Keratinocyte (primary cell): Measurements from ENCODE around the gene PDE9A. TPM values are rescaled to one million over a fixed set of nuclear protein-coding genes. Genes with fewer than 3 reads are reported as not detected.

Experiments used
- DNase-seq: peaks from one replicate; pipeline ENCODE4 v3.0.0-alpha.2; 2011; ENCODE audit warnings: low read depth, missing footprints, low spot score
- FAIRE-seq: peaks from 2 replicates; lab custom pipeline; 2011; peaks lifted over from hg19 to GRCh38; lab: Jason Lieb, UNC
- H2AFZ ChIP-seq: 2 replicates; pipeline ENCODE4 v1.6.0; 2012; ENCODE audit warnings: low read length, control low read depth, inconsistent platforms; ENCODE audit not compliant: control insufficient read depth
- H3K27ac ChIP-seq: 2 replicates; pipeline ENCODE4 v1.5.1; 2011; ENCODE audit warnings: low read length; ENCODE audit not compliant: control insufficient read depth, insufficient read depth
- H3K27me3 ChIP-seq: 3 replicates; pipeline ENCODE4 v1.6.0; 2011; ENCODE audit warnings: low read length; ENCODE audit not compliant: control insufficient read depth, insufficient read depth; ENCODE audit errors: extremely low read depth
- H3K36me3 ChIP-seq, 2 experiments: 2 replicates in 1 of 2; 3 replicates in 1 of 2; pipeline ENCODE4 v1.5.1; 2011; ENCODE audit warnings: low read length in 2 of 2, mild to moderate bottlenecking in 1 of 2; ENCODE audit not compliant: control insufficient read depth in 2 of 2, insufficient read depth in 2 of 2; ENCODE audit errors: extremely low read depth in 1 of 2
- H3K4me1 ChIP-seq: 3 replicates; pipeline ENCODE4 v1.5.1; 2011; ENCODE audit warnings: low read length; ENCODE audit not compliant: control insufficient read depth, insufficient read depth; ENCODE audit errors: extremely low read depth
- H3K4me2 ChIP-seq: 3 replicates; pipeline ENCODE4 v1.6.0; 2011; ENCODE audit warnings: low read depth, low read length; ENCODE audit not compliant: control insufficient read depth, insufficient read depth; ENCODE audit errors: extremely low read depth
- H3K4me3 ChIP-seq, 3 experiments: fragments of 200-600 bp in 1 of 3; sonication (generic) in 1 of 3; 2 replicates in 2 of 3; 3 replicates in 1 of 3; pipeline ENCODE4 v1.5.1; 2011 to 2016; ENCODE audit warnings: low read length in 3 of 3, mild to moderate bottlenecking in 3 of 3, control low read depth in 2 of 3, inconsistent platforms in 1 of 3, low read depth in 1 of 3, mixed read lengths in 1 of 3, mixed run types in 1 of 3, moderate library complexity in 1 of 3; ENCODE audit not compliant: control insufficient read depth in 2 of 3, insufficient read depth in 2 of 3; ENCODE audit errors: extremely low read depth in 1 of 3
- H3K79me2 ChIP-seq: 2 replicates; pipeline ENCODE4 v1.6.0; 2012; ENCODE audit warnings: low read length; ENCODE audit not compliant: control insufficient read depth, insufficient read depth
- H3K9ac ChIP-seq: 3 replicates; pipeline ENCODE4 v1.6.0; 2011; ENCODE audit warnings: low read length; ENCODE audit not compliant: control insufficient read depth, insufficient read depth; ENCODE audit errors: extremely low read depth
- H3K9me1 ChIP-seq: 3 replicates; pipeline ENCODE4 v1.6.0; 2011; ENCODE audit warnings: low read length; ENCODE audit not compliant: control insufficient read depth, insufficient read depth; ENCODE audit errors: extremely low read depth
- H3K9me3 ChIP-seq: 2 replicates; pipeline ENCODE4 v1.5.1; 2012; ENCODE audit warnings: low read depth, low read length; ENCODE audit not compliant: control insufficient read depth
- H4K20me1 ChIP-seq: 3 replicates; pipeline ENCODE4 v1.6.0; 2011; ENCODE audit warnings: low read length; ENCODE audit not compliant: control insufficient read depth, insufficient read depth; ENCODE audit errors: extremely low read depth
- CTCF ChIP-seq, 3 experiments: IDR thresholded peaks in 1 of 3; conservative IDR thresholded peaks in 1 of 3; optimal IDR thresholded peaks in 1 of 3; 2 replicates in 2 of 3; 3 replicates in 1 of 3; pipeline versions ENCODE3 to v1.5.1; 2011; ENCODE audit warnings: low read length in 3 of 3, mild to moderate bottlenecking in 3 of 3, moderate library complexity in 2 of 3, control low read depth in 1 of 3, inconsistent platforms in 1 of 3; ENCODE audit not compliant: insufficient read depth in 2 of 3; ENCODE audit errors: extremely low read depth in 1 of 3
- EZH2 ChIP-seq: IDR thresholded peaks from one replicate; pipeline ENCODE4 v1.6.1; 2012; ENCODE audit warnings: inconsistent platforms, mild to moderate bottlenecking, low read length, moderate library complexity
- dilution Hi-C: fragments of 300-500 bp; cut with MboI; formaldehyde crosslinking; loops from one replicate; pipeline ENCODE4 v1.7.0; 2020; ENCODE audit warnings: low sequenced_read_pairs; ENCODE audit not compliant: extremely low pct_ligation_motif_present
- polyA plus RNA-seq, 5 experiments: library from polyadenylated mRNA; depleted of rRNA in 3 of 5; stranded (reverse) in 3 of 5; stranded (forward) in 1 of 5; unstranded in 1 of 5; fragments of >200 nt; gene quantifications; 1 replicate in 1 of 5; 2 replicates in 3 of 5; 3 replicates in 1 of 5; pipeline versions ENCODE4 v1.2.1 to v1.2.3, GENCODE V29; 2011 to 2012; ENCODE audit warnings: missing spikeins in 2 of 5, low read depth in 1 of 5, low replicate concordance in 1 of 5

Gene PDE9A
- polyA plus RNA-seq, 1 donor (not counting 4 experiments of a cell fraction or from before 2014, with no cell fraction given), result 0.13 TPM

- no peaks in the 10 kb centered on the region for H3K9me1 ChIP-seq
- H3K4me3 ChIP-seq, result no peak overlapping the region
- no peaks in the 10 kb centered on the region for H3K4me1 ChIP-seq
- TF ChIP-seq CTCF (optimal IDR thresholded peaks at IDR 0.05 in 1 of 3, IDR thresholded peaks at IDR 0.05 in 1 of 3, conservative IDR thresholded peaks at IDR 0.05 in 1 of 3; ENCODE audit: extremely low read depth in 1 of 3, insufficient read depth in 2 of 3, low read length in 3 of 3) (no peak), EZH2 (no peak)
- no peaks in the 10 kb centered on the region for H3K36me3 ChIP-seq
- H4K20me1 ChIP-seq, result no peaks in the 10 kb centered on the region
- H3K27me3 ChIP-seq, result peaks cover 5% of the 10 kb centered on the region
- no peak overlapping the region for H3K27ac ChIP-seq
- no peaks in the 10 kb centered on the region for H3K79me2 ChIP-seq
- no peaks in the 10 kb centered on the region for H3K9me3 ChIP-seq
- dilution Hi-C loops, result loop anchor here (10.0 kb wide), 1 partner anchor 225 kb away; no protein-coding TSS in a partner anchor
- FAIRE-seq, result no peak
- H3K4me2 ChIP-seq, result no peak overlapping the region
- H2AFZ ChIP-seq, result no peak overlapping the region
- no peak for DNase-seq
- H3K9ac ChIP-seq, result no peak overlapping the region
Observed at GRCh38 chr21:42819861-42820615, 166.6 kb downstream of the PDE9A start.

GRCh38 chr21:42820616-42821465 lies 167.4 kb downstream of the PDE9A start:
- H3K27ac ChIP-seq, result no peak overlapping the region
- H2AFZ ChIP-seq, result no peak overlapping the region
- dilution Hi-C loops, result no loop called here
- peaks cover 5% of the 10 kb centered on the region for H3K27me3 ChIP-seq
- no peaks in the 10 kb centered on the region for H3K9me3 ChIP-seq
- no peak overlapping the region for H3K4me2 ChIP-seq
- FAIRE-seq, result no peak
- no peaks in the 10 kb centered on the region for H3K79me2 ChIP-seq
- no peak overlapping the region for H3K4me3 ChIP-seq
- no peaks in the 10 kb centered on the region for H4K20me1 ChIP-seq
- no peak for DNase-seq
- H3K36me3 ChIP-seq, result no peaks in the 10 kb centered on the region
- TF ChIP-seq EZH2 (no peak), CTCF (optimal IDR thresholded peaks at IDR 0.05 in 1 of 3, IDR thresholded peaks at IDR 0.05 in 1 of 3, conservative IDR thresholded peaks at IDR 0.05 in 1 of 3; ENCODE audit: extremely low read depth in 1 of 3, insufficient read depth in 2 of 3, low read length in 3 of 3) (no peak)
- no peaks in the 10 kb centered on the region for H3K9me1 ChIP-seq
- no peak overlapping the region for H3K9ac ChIP-seq
- H3K4me1 ChIP-seq, result no peaks in the 10 kb centered on the region

Other genes starting within 250 kb of the PDE9A start
- gene UBASH3A, start 249.7 kb upstream of the PDE9A start, polyA plus RNA-seq, result not detected in 3 replicates
- gene RSPH1, start 157.4 kb upstream of the PDE9A start, polyA plus RNA-seq, result 0.50 to 0.84 TPM (median 0.50 TPM) in 3 replicates
- gene SLC37A1, start 139.8 kb upstream of the PDE9A start, polyA plus RNA-seq, result 2.7 to 4.2 TPM (median 4.1 TPM) in 3 replicates
- 13.3 to 22.4 TPM (median 14.9 TPM) in 3 replicates for gene WDR4, start 225.9 kb downstream of the PDE9A start, polyA plus RNA-seq
- gene NDUFV3, start 239.7 kb downstream of the PDE9A start, polyA plus RNA-seq, result 26.1 to 58.2 TPM (median 28.9 TPM) in 3 replicates